H1 (cell line): ENCODE data around the gene BBS9. TPM values are rescaled to one million over a fixed set of nuclear protein-coding genes. Genes with fewer than 3 reads are reported as not detected.

Experiments used
- CTCF ChIA-PET: fragments of 300-600 bp; sonication (Branson Sonifier 250); formaldehyde crosslinking; loops from one replicate; lab custom pipeline; 2021; ENCODE audit not compliant: partially characterized antibody; lab: Charles Lee
- POLR2A ChIA-PET: fragments of 300-600 bp; sonication (Branson Sonifier 250); formaldehyde crosslinking; loops from one replicate; lab custom pipeline; 2021; ENCODE audit warnings: inconsistent platforms; ENCODE audit not compliant: partially characterized antibody; lab: Charles Lee
- DNase-seq, 2 experiments: peaks; one replicate each; pipeline versions ENCODE4 v3.0.0 to v3.0.0-alpha.2; 2010 to 2022; ENCODE audit warnings: low spot score in 2 of 2, low read depth in 1 of 2, mixed read lengths in 1 of 2
- FAIRE-seq: peaks from 2 replicates; lab custom pipeline; 2011; peaks lifted over from hg19 to GRCh38; lab: Jason Lieb, UNC
- H2AFZ ChIP-seq: 2 replicates; pipeline ENCODE4 v1.8.1; 2012; ENCODE audit warnings: low read length, inconsistent platforms
- H2AK5ac ChIP-seq: 2 replicates; pipeline ENCODE4 v1.6.1; 2013; ENCODE audit warnings: low read depth, low read length
- H2BK120ac ChIP-seq: replicated peaks from 2 replicates; pipeline ENCODE3; 2013; ENCODE audit warnings: low read depth, low read length, inconsistent platforms
- H2BK12ac ChIP-seq: 2 replicates; pipeline ENCODE4 v1.6.1; 2013; ENCODE audit warnings: low read depth, low read length
- H2BK15ac ChIP-seq: 2 replicates; pipeline ENCODE4 v1.6.1; 2013; ENCODE audit warnings: low read length
- H2BK20ac ChIP-seq: 2 replicates; pipeline ENCODE4 v1.6.1; 2013; ENCODE audit warnings: low read length
- H2BK5ac ChIP-seq: 2 replicates; pipeline ENCODE4 v1.6.1; 2013; ENCODE audit warnings: low read depth, low read length
- H3K14ac ChIP-seq: 2 replicates; pipeline ENCODE4 v1.6.1; 2013; ENCODE audit warnings: inconsistent platforms; ENCODE audit not compliant: insufficient read length
- H3K18ac ChIP-seq: 2 replicates; pipeline ENCODE4 v1.6.1; 2013; ENCODE audit warnings: low read length; ENCODE audit errors: extremely low read depth
- H3K23ac ChIP-seq: 2 replicates; pipeline ENCODE4 v1.6.1; 2013; ENCODE audit warnings: inconsistent platforms; ENCODE audit not compliant: insufficient read length
- H3K23me2 ChIP-seq: 2 replicates; pipeline ENCODE4 v1.6.1; 2013; ENCODE audit warnings: low read depth, low read length
- H3K27ac ChIP-seq: 2 replicates; pipeline ENCODE4 v1.6.1; 2011; ENCODE audit warnings: low read depth, low read length, inconsistent platforms
- H3K27me3 ChIP-seq, 4 experiments: replicated peaks in 1 of 4; 1 replicate in 1 of 4; 2 replicates in 3 of 4; pipeline versions ENCODE4 v1.6.1 to v1.8.1; 2011 to 2013; ENCODE audit warnings: low read length in 3 of 4, mild to moderate bottlenecking in 3 of 4, inconsistent platforms in 2 of 4, mixed read lengths in 2 of 4, moderate library complexity in 1 of 4; ENCODE audit not compliant: control insufficient read depth in 3 of 4, insufficient read depth in 3 of 4; ENCODE audit errors: extremely low read depth in 1 of 4
- H3K36me3 ChIP-seq, 4 experiments: 2 replicates each; pipeline versions ENCODE4 v1.6.1 to v1.8.1; 2011 to 2013; ENCODE audit warnings: mild to moderate bottlenecking in 4 of 4, low read length in 3 of 4, moderate library complexity in 2 of 4, control low read depth in 1 of 4, inconsistent platforms in 1 of 4; ENCODE audit not compliant: insufficient read depth in 4 of 4, control insufficient read depth in 2 of 4
- H3K4ac ChIP-seq: replicated peaks from 2 replicates; pipeline ENCODE3; 2013; ENCODE audit warnings: low read length, low read depth, mixed read lengths, inconsistent platforms; ENCODE audit not compliant: insufficient read length
- H3K4me1 ChIP-seq, 4 experiments: replicated peaks in 1 of 4; 1 replicate in 1 of 4; 2 replicates in 3 of 4; pipeline versions ENCODE4 v1.6.1 to v1.8.1; 2011 to 2013; ENCODE audit warnings: low read length in 3 of 4, inconsistent platforms in 2 of 4, mixed read lengths in 1 of 4; ENCODE audit not compliant: insufficient read depth in 4 of 4, control insufficient read depth in 3 of 4
- H3K4me2 ChIP-seq, 2 experiments: 2 replicates each; pipeline versions ENCODE4 v1.6.1 to v1.8.1; 2011 to 2013; ENCODE audit warnings: low read depth in 2 of 2, low read length in 2 of 2, control low read depth in 1 of 2, inconsistent platforms in 1 of 2, mild to moderate bottlenecking in 1 of 2; ENCODE audit not compliant: insufficient read depth in 1 of 2
- H3K4me3 ChIP-seq, 4 experiments: fragments of 200-600, 300-600 bp in 1 of 4; sonication (generic), shearing (Covaris generic), sonication (Bioruptor Twin) in 1 of 4; 2 replicates each; pipeline versions ENCODE4 v1.5.1 to v1.8.1; 2011 to 2016; ENCODE audit warnings: low read length in 4 of 4, low read depth in 3 of 4, control low read depth in 2 of 4, inconsistent platforms in 2 of 4, mild to moderate bottlenecking in 2 of 4, mixed read lengths in 1 of 4, moderate library complexity in 1 of 4; ENCODE audit not compliant: insufficient read depth in 2 of 4; ENCODE audit errors: extremely low read depth in 1 of 4
- H3K56ac ChIP-seq: replicated peaks from 2 replicates; pipeline ENCODE3; 2013; ENCODE audit warnings: low read depth, mild to moderate bottlenecking, mixed read lengths, low read length, inconsistent platforms; ENCODE audit not compliant: insufficient read length
- H3K79me1 ChIP-seq: 2 replicates; pipeline ENCODE4 v1.6.1; 2013; ENCODE audit warnings: low read depth, low read length, control low read depth
- H3K79me2 ChIP-seq, 2 experiments: 2 replicates each; pipeline versions ENCODE4 v1.6.1 to v1.8.1; 2012 to 2013; ENCODE audit warnings: low read length in 2 of 2, mild to moderate bottlenecking in 2 of 2, inconsistent platforms in 1 of 2; ENCODE audit not compliant: insufficient read depth in 2 of 2, control insufficient read depth in 1 of 2
- H3K9ac ChIP-seq, 4 experiments: replicated peaks in 1 of 4; 1 replicate in 1 of 4; 2 replicates in 3 of 4; pipeline versions ENCODE4 v1.6.1 to v1.8.1; 2011 to 2013; ENCODE audit warnings: low read depth in 3 of 4, low read length in 3 of 4, control low read depth in 2 of 4, mild to moderate bottlenecking in 2 of 4, moderate library complexity in 2 of 4, inconsistent platforms in 1 of 4; ENCODE audit errors: extremely low read depth in 1 of 4
- H3K9me3 ChIP-seq, 2 experiments: 2 replicates each; pipeline versions ENCODE4 v1.6.1 to v1.8.1; 2012 to 2013; ENCODE audit warnings: mild to moderate bottlenecking in 2 of 2, moderate library complexity in 2 of 2, control low read depth in 1 of 2, inconsistent platforms in 1 of 2, low read depth in 1 of 2, low read length in 1 of 2, mixed read lengths in 1 of 2; ENCODE audit not compliant: insufficient read depth in 2 of 2
- H4K20me1 ChIP-seq, 2 experiments: replicated peaks in 1 of 2; 2 replicates each; pipeline versions ENCODE3 to v1.8.1; 2011 to 2013; ENCODE audit warnings: inconsistent platforms in 2 of 2, low read length in 2 of 2, mild to moderate bottlenecking in 1 of 2; ENCODE audit not compliant: insufficient read depth in 2 of 2, control insufficient read depth in 1 of 2
- H4K5ac ChIP-seq: 2 replicates; pipeline ENCODE4 v1.6.1; 2013; ENCODE audit warnings: low read length, low read depth, mixed read lengths, inconsistent platforms; ENCODE audit not compliant: insufficient read length
- H4K8ac ChIP-seq: 2 replicates; pipeline ENCODE4 v1.8.0; 2013; ENCODE audit warnings: mild to moderate bottlenecking, moderate library complexity, low read length, inconsistent platforms; ENCODE audit not compliant: insufficient read depth; ENCODE audit errors: extremely low read depth
- H4K91ac ChIP-seq: replicated peaks from 2 replicates; pipeline ENCODE3; 2013; ENCODE audit warnings: low read length, mixed read lengths, inconsistent platforms; ENCODE audit not compliant: insufficient read length
- KDM1A ChIP-seq: fragments of 200-600, 300-600 bp; sonication (generic); IDR thresholded peaks from 2 replicates; pipeline ENCODE4 v1.7.1; 2016; ENCODE audit warnings: mild to moderate bottlenecking, low read length, borderline replicate concordance
- SIN3A ChIP-seq, 2 experiments: IDR thresholded peaks in 1 of 2; conservative IDR thresholded peaks in 1 of 2; 2 replicates each; pipeline ENCODE4 v1.6.1; 2011 to 2012; ENCODE audit warnings: low read length in 2 of 2, improper control_type of control experiment in 1 of 2, low read depth in 1 of 2, mild to moderate bottlenecking in 1 of 2
- WGBS, 2 experiments: shearing (Covaris generic) in 1 of 2; methylation state at CpG; one replicate each; pipeline versions ENCODE4 v1.1.6 to v1.1.7; 2013 to 2015; ENCODE audit warnings: low lambda C conversion rate in 2 of 2, mixed read lengths in 2 of 2, inconsistent platforms in 1 of 2, low coverage in 1 of 2, missing lambda C conversion rate in 1 of 2; ENCODE audit not compliant: insufficient replicate concordance in 2 of 2, insufficient coverage in 1 of 2, insufficient read length in 1 of 2; ENCODE audit errors: extremely low coverage in 1 of 2, missing lambda C conversion rate in 1 of 2; 5-methylcytosine and 5-hydroxymethylcytosine counted together
- polyA plus RNA-seq, 7 experiments: library from polyadenylated mRNA; depleted of rRNA in 3 of 7; stranded (reverse) in 5 of 7; unstranded in 2 of 7; fragments of >200 nt in 5 of 7; fragments of 200-250 nt in 2 of 7; gene quantifications; 1 replicate in 5 of 7; 2 replicates in 1 of 7; 4 replicates in 1 of 7; pipeline versions ENCODE4 v1.2.1 to v1.2.3, GENCODE V29; 2011 to 2013; ENCODE audit warnings: missing spikeins in 2 of 7, mixed read lengths in 2 of 7
- total RNA-seq: library from RNA; stranded (reverse); fragmentation: NEBNext Ultra II Directional; extraction: Animal tissue kit (Norgen Biotek cat#: 25700); gene quantifications from 2 replicates; pipeline ENCODE4 v1.2.1, GENCODE V29; 2021

BBS9 gene
- total and polyA plus RNA-seq, 2 of the 8 experiments (the other 6 are each of a cell fraction or from before 2014, with no cell fraction given) = 22.3 to 37.0 TPM

- Histone ChIP-seq H2BK20ac (no peak overlapping the region), H3K27me3 (no peaks in the 10 kb centered on the region), H3K27ac (no peak overlapping the region), H2BK5ac (no peak overlapping the region), H3K4me2 (no peak overlapping the region), H4K8ac (no peak overlapping the region), H3K4me1 (no peaks in the 10 kb centered on the region; a peak in 1 of 7 replicates), H3K14ac (no peak overlapping the region), H4K20me1 (no peaks in the 10 kb centered on the region), H3K4me3 (no peak overlapping the region), H2AFZ (no peak overlapping the region), H2BK15ac (no peak overlapping the region), H3K18ac (no peak overlapping the region), H3K9ac (no peak overlapping the region), H3K9me3 (no peaks in the 10 kb centered on the region; a peak in 1 of 4 replicates), H3K23ac (no peak overlapping the region), H3K56ac (no peak overlapping the region), H3K4ac (no peak overlapping the region), H2BK120ac (no peak overlapping the region), H3K79me1 (no peaks in the 10 kb centered on the region), H3K36me3 (no peaks in the 10 kb centered on the region)
- no peak for FAIRE-seq
- 100% methylated on average over 1 of the region's 1 CpG; no CpG with 5 or more reads in 1 of the 2 experiments for WGBS, 2 experiments
- POLR2A ChIA-PET = no interaction called here
- no peak for DNase-seq
- TF ChIP-seq KDM1A = peak; percentile 69; the same call in 1 of the 2 replicates
- TF ChIP-seq SIN3A (conservative IDR thresholded peaks at IDR 0.05 in 1 of 2, IDR thresholded peaks at IDR 0.05 in 1 of 2; ENCODE audit: low read depth in 1 of 2, low read length in 2 of 2) = no peak
- TF ChIP-seq, all 59 proteins: peak for 1
- Histone ChIP-seq H2AK5ac (no peak overlapping the region), H2BK12ac (no peak overlapping the region), H3K79me2 (no peaks in the 10 kb centered on the region), H3K23me2 (no peaks in the 10 kb centered on the region), H4K5ac (no peak overlapping the region), H4K91ac (no peak overlapping the region)
- CTCF ChIA-PET = interaction anchor here (1.0 kb wide), 1 partner anchor 34 kb away, joined by 3 read pairs; no protein-coding TSS in a partner anchor
Measured at GRCh38 chr7:33142585-33142984, 13.2 kb downstream of the BBS9 start.
